ENCODE results near the gene GPR152. TPM values are rescaled to one million over a fixed set of nuclear protein-coding genes. Genes with fewer than 3 reads are reported as not detected.

Gene GPR152, protein sequence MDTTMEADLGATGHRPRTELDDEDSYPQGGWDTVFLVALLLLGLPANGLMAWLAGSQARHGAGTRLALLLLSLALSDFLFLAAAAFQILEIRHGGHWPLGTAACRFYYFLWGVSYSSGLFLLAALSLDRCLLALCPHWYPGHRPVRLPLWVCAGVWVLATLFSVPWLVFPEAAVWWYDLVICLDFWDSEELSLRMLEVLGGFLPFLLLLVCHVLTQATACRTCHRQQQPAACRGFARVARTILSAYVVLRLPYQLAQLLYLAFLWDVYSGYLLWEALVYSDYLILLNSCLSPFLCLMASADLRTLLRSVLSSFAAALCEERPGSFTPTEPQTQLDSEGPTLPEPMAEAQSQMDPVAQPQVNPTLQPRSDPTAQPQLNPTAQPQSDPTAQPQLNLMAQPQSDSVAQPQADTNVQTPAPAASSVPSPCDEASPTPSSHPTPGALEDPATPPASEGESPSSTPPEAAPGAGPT
- total RNA-seq (2022) (not detected in 2 replicates), Bru-seq, nascent RNA (not detected), BruChase-seq, experiment 1, labeled RNA remaining after a 2-hour chase (not detected), BruChase-seq, experiment 2, labeled RNA remaining after a 6-hour chase (not detected)
- long read RNA-seq, result 0 reads

DNA sequence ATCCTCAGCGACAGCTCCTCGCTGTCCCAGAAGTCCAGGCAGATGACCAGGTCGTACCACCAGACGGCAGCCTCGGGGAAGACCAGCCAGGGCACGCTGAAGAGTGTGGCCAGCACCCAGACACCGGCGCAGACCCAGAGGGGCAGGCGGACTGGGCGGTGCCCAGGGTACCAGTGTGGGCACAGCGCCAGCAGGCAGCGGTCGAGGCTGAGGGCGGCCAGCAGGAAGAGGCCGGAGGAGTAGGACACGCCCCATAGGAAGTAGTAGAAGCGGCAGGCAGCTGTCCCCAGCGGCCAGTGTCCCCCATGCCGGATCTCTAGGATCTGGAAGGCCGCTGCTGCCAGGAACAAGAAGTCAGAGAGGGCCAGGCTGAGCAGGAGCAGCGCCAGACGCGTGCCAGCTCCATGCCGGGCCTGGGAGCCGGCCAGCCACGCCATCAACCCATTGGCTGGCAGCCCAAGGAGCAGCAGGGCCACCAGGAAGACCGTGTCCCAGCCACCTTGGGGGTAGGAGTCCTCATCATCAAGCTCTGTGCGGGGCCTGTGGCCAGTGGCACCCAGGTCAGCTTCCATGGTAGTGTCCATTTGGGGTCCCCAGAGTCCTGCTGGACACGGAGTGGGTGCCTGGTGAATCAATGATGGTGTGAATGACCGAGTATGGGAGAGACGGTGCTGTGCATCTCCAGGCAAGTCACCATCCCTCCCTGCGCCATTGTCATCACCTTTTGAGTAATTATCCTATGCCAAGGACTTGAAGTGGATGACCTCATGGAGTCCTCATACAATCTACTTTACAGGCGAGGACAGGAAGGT, at the start of gene GPR152:
Gene GPR152, minus strand, starts transcription at position 589 of the 812 bp plus-strand sequence. Its CDS starts 5 bp downstream, at position 584.
- Histone ChIP-seq H3K36me3 (ENCODE audit: control insufficient read depth, insufficient read depth, low read length) (no peaks in the 10 kb centered on the region), H3K27me3 (replicated peaks; ENCODE audit: control insufficient read depth, insufficient read depth, low read length) (no peaks in the 10 kb centered on the region), H3K4me1 (no peaks in the 10 kb centered on the region), H3K4me3 (ENCODE audit: low read depth, low read length) (no peak within 1 kb of the TSS), H3K9me3 (no peaks in the 10 kb centered on the region)
- POLR2A ChIA-PET, result no interaction called here
- intact Hi-C loops (cut with micrococcal nuclease; ENCODE audit: unreplicated experiment), result no loop called here
- Mint-ChIP-seq H3K4me3 (ENCODE audit: unreplicated experiment) (no peak within 1 kb of the TSS), H3K27me3 (ENCODE audit: insufficient read depth, unreplicated experiment) (no peaks in the 10 kb centered on the region), H3K27ac (ENCODE audit: unreplicated experiment) (no peak within 1 kb of the TSS), H3K36me3 (ENCODE audit: insufficient read depth, unreplicated experiment) (no peaks in the 10 kb centered on the region), H3K9me3 (ENCODE audit: unreplicated experiment) (no peaks in the 10 kb centered on the region), H3K4me1 (ENCODE audit: low read depth, unreplicated experiment) (no peaks in the 10 kb centered on the region)
- CTCF ChIA-PET, result interaction anchor here (1.1 kb wide), 1 partner anchor 51 kb away, joined by 3 read pairs; the partner anchor contains the start of gene PPP1CA
- no peak for DNase-seq
- no TSS peak for BruUV-seq (replicated peaks)
- TF ChIP-seq CTCF (IDR thresholded peaks at IDR 0.05; ENCODE audit: insufficient read depth in 1 of 2, low read depth in 1 of 2, low read length in 1 of 2, severe bottlenecking in 1 of 2, unreplicated experiment in 1 of 2), result no peak

- no peaks in the 10 kb centered on the region for H3K27me3 ChIP-seq (replicated peaks; ENCODE audit: control insufficient read depth, insufficient read depth, low read length)
- peaks cover 18% of the 10 kb centered on the region for H3K4me1 ChIP-seq
- Mint-ChIP-seq H3K36me3 (ENCODE audit: insufficient read depth, unreplicated experiment) (peaks cover 58% of the 10 kb centered on the region), H3K4me1 (ENCODE audit: low read depth, unreplicated experiment) (peaks cover 22% of the 10 kb centered on the region), H3K27me3 (ENCODE audit: insufficient read depth, unreplicated experiment) (no peaks in the 10 kb centered on the region), H3K9me3 (ENCODE audit: unreplicated experiment) (no peaks in the 10 kb centered on the region), H3K4me3 (ENCODE audit: unreplicated experiment) (no peak overlapping the region), H3K27ac (ENCODE audit: unreplicated experiment) (no peak overlapping the region)
- no TSS peak for BruUV-seq (replicated peaks)
- no peaks in the 10 kb centered on the region for H3K9me3 ChIP-seq
- peak in 1 of 2 experiments; percentile 38 for DNase-seq
- H3K4me3 ChIP-seq (ENCODE audit: low read depth, low read length), result no peak overlapping the region
- intact Hi-C loops (cut with micrococcal nuclease; ENCODE audit: unreplicated experiment), result loop anchor here (10.0 kb wide), 1 partner anchor 387 kb away; the partner anchor contains the start of gene KDM2A
- peaks cover 4% of the 10 kb centered on the region; the same call in 1 of the 2 replicates for H3K36me3 ChIP-seq (ENCODE audit: control insufficient read depth, insufficient read depth, low read length)
- POLR2A ChIA-PET, result no interaction called here
- no peak for TF ChIP-seq CTCF (IDR thresholded peaks at IDR 0.05; ENCODE audit: insufficient read depth in 1 of 2, low read depth in 1 of 2, low read length in 1 of 2, severe bottlenecking in 1 of 2, unreplicated experiment in 1 of 2)
- CTCF ChIA-PET, result no interaction called here
Measured at GRCh38 chr11:67501854-67502253, 49.3 kb upstream of the GPR152 start.

Data from Caco-2 (cell line).